GM19035 (cell line): ENCODE data around the gene DEF6.

Source experiments
- ATAC-seq: cut with Tn5 transposase; IDR thresholded peaks from one replicate; pipeline ENCODE4 v1.9.1; 2021; ENCODE audit not compliant: unreplicated experiment

DEF6 gene

DNA sequence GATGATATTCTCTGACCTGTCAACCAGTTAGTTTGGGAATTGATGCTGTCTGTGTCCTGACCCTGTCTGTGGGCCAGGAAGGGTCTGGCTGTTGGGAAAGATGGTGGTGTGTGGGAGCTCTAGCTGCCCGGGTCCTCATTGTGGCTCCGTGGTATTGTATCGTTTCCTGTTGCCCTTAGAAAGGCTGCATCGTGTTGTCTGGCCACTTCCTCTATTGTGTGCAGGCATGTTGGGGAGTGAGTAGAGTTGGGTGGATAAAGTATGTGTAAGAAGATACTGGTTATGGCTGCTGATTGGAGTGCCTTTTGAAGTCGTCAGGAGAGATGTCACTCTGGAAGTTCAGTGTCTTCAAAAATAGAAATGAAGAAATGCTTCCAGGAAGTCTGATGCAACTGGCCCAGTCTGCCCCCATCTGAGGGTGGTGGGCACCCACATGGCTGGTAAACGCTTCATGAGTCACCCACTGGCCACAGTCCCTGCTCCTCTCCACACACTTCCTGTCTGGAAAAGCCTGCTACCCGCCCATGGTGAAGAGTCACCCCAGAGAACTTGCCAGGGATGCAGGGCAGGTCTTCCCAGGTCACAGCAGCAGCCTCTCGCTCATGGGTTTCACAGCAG lies 72.6 kb downstream of the DEF6 start:
- ATAC-seq, result peak; percentile 65

DNA sequence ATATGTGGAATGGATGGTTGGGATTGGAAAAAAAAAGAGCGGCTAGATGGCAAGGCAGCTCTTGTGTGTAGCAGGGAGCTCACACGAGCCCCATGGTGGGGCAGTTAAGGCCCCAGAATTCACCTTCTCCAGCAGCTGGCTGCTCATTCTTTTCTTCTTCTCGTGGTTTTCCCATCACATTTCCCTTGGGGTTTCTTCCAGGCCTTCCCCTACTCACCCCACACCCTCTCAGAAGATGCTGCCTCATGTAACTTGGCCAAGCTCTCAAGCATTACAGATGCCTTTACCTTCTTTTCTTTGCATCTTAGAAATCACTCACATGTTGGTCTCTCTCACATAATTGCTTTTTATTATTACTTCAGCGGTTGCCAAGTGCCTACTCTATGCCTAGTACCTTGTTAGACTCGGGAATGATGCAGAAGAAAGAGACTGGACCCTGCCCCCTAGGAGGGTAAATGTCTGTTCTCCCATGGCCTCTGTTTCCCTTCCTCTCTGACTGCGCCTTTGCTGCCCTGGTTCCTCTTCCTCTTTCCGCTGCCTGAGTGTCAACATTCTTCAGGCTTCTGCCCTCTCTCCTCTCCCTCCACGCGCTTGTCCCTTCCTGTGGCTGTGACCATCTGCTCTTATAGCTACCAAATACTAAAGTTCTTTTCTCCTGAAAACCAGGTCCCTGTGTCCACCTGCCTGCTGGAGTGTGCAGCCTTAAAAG lies 73.3 kb downstream of the DEF6 start:
- no peak for ATAC-seq
